ENCODE measurements around the gene RAB3D.

RAB3D gene

DNA sequence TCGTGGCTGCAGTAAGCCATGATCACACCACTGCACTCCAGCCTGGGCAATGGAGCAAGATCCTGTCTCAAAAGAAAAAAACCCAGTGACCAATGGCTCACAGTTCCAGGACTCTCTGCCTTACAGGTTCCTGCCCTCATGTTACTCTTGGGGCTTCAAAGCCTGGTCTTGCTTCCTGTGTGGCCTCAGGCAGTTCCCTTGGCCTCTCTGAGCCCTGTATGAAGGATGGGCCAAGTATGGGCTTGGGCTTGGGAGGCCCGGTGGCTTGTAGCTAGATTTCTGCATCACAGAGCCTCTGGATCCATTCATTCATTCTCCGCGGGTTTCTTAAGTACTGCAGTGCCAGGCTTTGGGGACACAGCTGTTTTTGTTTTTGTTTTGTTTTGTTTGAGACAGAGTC, 44.3 kb downstream of the RAB3D start:
- DNase-seq: no peak

DNA sequence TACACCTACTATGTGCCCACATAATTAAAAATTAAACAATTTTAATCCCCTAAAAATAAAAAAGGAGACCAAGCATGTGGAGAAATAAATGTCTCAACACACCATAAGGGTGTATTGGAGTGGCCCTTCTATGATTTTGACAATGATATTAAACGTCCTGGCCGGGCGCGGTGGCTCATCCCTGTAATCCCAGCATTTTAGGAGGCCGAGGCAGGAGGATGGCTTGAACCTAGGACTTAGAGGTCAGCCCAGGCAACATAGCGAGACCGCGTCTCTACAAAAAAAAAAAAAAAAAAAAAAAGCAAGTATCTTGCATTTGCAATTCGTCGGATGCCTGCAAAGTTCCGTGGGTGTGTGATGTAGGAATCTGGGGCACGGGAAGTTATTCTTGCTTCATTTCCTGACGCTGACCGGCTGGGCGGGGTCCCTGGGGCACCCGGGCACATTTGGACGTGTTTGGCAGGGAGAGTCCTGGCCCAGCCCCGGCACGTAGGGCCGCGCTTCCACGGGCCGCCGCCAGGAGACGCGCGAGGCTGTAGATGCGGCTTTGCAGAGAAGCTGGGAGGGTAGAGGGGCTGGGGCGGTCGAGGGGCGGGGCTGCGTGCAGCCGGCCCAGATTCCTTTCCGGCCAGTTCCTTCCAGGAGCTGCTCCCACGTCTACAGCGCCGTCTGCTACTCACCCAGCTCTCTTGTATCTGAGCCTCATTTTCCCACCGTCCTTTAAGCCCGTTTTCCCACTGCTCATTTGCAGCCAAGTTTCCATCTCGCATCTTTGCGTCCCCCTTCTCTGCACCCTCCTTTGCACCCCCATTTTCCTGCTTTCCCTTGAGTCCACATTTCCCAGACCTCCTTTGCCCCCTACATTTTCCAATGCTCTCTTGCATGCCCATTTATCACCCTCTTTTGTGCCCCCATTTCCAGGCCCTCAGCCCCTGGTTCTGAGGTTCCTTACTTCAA, 45.7 kb downstream of the RAB3D start:
- peak; percentile 80 for DNase-seq

DNA sequence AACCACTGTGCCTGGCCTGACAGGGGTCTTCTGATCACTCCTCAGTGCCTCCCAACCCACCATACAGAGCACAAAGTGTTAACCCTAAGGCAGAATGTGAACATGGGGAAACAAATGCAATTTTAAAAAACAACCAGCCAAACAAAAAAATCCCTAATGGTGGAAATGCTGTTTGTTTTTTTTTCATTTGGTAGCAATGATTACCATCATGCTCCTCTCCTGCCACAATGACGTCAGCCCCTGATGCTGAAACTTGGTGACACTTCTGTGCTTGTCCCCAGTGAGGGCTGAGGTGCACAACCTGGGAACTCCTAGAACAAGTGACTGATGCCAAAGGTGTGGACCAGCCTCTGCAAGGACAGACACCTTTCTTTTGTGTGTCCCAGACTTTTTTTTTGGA, 47.5 kb downstream of the RAB3D start:
- no peak for DNase-seq

DNA sequence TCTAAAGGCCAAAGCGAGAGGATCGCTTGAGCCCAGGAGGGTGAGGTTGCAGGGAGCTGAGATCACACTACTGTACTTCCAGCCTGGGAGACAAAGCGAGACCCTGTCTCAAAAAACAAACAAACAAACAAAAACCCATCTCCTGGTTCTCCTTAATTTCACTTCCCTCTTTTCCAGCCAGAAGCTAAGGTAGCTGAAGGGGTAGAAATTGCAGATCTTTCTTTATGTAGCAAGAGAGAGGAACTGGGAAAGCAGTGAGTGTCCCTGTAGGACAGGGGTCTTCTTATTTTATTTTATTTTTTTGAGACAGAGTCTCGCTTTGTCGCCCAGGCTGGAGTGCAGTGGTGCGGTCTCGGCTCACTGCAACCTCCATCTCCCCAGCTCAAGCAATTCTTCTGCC, 48.0 kb downstream of the RAB3D start:
- DNase-seq: no peak

DNA sequence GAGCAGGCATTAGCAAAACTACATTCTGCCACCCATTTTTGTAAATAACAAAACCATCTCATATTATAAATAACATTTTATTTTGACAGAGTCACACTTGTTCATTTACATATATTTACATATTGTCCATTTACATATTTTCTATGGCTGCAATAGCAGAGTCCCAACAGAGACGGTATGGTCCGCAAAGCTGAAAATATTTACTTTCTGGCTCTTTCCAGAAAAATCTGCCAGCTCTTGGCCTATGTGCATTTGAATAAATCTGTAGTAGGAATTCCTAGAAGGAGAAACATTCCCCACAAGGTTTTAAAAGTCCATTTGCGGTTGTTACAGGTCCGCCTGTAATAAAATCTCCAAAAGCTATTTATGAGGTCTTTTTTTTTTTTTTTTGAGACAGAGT, 49.2 kb downstream of the RAB3D start:
- DNase-seq: no peak

DNA sequence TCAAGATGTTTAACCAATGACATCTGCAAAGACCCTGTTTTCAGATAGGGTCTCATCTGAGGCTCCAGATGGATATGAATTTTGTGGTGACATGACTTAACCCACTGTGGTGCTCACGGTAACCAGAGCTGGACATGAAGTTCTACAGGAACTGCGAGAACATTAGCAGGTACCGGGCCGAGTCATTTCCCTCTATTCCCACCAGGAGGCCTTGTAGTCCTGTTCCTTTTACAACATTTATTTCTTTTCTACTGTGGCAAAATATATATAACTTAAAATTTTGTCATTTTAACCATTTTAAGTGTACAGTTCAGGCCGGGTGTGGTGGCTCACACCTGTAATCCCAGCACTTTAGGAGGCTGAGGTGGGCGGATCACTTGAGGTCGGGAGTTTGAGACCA, 51.1 kb downstream of the RAB3D start:
- DNase-seq: no peak

DNA sequence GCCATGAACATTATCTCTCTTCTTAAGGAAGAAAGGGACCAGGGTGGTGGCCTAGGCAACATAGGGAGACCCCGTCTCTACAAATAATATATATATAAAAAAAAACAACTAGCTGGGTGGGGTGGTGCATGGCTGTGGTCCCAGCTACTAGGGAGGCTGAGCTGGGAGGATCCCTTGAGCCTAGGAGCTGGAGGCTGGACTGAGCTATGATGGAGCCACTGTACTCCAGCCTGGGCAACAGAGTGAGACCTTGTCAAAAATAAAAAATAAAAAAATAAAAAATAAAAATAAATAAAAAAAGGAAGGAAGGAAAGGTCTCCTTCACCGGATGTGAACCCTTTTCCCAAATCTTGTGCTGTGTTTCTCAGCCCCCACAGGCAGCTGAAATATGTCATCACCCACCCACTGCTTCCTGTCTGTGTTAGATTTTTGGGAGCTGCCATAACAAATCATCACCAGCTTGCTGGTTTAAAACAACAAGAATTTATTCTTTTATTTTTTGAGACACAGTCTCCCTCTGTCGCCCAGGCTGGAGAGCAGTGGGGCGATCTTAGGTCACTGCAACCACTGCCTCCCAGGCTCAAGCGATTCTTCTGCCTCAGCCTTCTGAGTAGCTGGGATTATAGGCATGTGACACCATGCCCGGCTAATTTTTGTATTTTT, 53.0 kb downstream of the RAB3D start:
- DNase-seq: no peak

DNA sequence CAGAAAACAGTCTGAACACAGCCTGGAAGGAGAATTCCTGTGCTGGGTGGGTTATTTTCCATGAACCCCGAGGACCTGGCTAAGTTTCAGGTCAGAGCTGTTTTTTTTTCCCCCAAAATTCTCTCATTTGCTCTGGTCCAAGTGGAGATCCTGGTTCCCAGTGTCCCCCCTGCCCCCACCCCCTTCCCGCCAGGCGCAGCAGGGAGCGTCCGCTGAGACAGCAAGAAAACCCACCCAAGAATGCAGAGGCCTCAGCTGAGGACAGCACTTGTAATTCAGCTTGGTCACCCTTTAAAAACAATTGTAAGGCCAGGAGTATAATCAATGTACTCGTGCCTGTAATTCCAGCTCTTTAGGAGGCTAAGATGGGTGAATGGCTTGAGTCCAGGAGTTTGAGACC, 54.9 kb downstream of the RAB3D start:
- no peak for DNase-seq

DNA sequence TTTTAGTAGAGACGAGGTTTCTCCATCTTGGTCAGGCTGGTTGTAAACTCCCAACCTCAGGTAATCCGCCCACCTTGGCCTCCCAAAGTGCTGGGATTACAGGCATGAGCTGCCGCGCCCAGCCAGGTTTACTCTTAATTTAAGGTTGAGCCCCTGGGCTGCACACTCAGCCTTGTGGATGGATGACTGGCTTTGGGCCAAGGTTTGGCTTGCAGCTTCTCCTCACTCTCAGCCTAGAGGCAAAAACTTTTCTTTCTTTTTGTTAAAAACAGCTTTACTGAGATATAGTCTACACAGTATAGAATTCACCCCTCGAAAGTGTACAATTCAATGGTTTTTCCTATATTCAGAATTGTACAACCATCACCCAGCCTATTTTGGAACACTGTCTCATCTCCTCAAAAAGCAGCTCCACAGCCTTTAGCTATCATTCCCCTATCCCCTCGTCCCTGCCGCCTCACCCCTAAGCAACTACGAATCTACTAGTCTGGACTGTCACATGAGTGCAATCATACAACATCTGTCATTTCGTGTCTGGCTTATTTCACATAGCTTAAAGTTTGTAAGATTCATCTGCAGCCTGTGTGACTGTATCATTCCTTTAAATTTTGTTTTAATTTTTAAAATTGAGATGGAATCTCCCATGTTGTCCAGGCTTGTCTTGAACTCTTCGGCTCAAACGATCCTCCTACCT, 58.0 kb downstream of the RAB3D start:
- no peak for DNase-seq

DNA sequence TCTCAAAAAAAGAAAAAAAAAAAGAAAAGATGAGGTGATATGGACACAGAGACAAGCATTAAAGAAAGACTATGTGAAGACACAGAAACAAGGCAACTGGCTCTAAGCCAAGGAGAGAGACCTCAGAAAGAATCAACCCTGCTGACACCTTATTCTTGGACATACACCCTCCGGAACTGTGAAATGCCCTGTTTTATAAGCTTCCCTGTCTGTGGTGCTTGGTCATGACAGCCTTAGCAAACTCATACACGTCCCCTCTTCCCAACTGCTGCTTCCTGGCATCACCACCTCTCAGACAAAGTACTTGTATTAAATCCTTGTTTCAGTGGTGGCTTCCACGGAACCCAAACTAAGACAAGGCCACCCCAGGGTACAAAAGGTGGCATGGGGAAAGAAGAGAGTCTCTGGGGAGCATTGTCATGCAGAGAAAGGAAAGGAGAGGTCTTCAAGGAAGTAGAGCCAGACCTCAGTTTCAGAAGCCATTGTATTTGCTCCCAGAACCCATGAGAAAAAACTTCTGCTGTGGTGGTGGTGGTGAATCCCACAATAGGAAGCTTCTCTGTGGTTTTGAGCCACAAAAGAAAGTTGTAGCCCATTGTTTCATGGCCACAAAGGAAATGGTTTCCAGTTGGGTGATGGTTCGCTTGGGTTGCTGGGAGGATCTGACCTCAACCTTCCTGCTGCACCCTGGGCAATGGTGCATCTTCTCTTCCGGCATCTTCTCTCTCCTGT, 59.8 kb downstream of the RAB3D start:
- DNase-seq: no peak

DNA sequence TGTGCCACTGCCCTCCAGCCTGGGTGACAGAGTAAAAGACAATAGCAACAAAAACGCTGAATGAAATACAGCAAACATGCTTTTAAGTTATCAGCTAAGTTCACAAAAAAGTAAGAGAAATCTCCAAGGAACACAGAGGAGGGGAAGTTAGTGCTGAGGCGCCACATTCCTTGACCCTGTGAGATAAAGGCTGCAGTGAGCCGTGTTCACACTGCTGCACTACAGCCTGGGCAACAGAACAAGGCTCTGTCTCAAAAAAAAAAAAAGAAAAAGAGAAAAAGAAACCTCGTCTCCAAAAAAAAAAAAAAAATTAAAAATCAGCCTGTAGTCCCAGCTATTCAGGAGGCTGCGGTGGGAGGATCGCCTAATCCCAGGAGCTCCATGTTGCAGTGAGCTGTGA, 60.8 kb downstream of the RAB3D start:
- DNase-seq: no peak

DNA sequence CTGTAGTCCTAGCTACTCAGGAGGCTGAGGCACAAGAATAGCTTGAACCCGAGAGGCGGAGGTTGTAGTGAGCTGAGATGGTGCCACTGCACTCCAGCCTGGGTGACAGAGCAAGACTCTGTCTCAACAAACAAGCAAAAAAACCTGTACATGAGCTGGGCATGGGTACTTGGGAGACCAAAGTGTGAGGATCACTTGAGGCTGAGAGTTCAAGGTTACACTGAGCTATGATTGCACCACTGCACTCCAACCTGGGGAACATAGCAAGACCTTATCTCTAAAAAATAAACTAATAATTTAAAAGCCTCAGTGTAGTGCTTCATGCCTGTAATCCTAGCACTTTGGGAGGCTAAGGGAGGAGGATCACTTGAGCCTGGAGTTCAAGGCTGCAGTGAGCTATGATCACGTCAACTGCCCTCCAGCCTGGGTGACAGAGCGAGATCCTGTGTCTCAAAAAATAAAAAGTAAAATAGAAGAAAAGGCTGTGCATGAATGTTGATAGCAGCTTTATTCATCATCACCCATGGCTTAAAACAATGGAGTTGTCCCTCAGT, 64.8 kb downstream of the RAB3D start:
- no peak for DNase-seq

DNA sequence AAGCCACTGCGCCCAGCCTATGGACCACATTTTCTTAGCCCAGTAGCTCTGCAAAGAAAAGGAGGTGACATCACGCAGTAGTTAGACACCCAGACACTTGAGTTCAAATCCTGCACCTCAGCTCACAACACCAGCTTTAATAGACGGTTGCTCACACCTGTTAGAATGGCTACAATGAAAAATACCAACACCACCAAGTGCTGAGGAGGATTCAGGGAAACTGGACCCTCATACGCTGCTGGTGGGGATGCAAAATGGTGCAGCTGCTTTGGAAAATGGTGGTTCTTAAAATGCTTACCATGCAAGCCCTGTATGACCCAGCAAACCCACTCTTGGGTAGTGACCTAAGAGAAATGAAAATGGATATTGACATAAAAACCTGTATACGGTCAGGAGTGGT, 65.5 kb downstream of the RAB3D start:
- no peak for DNase-seq

DNA sequence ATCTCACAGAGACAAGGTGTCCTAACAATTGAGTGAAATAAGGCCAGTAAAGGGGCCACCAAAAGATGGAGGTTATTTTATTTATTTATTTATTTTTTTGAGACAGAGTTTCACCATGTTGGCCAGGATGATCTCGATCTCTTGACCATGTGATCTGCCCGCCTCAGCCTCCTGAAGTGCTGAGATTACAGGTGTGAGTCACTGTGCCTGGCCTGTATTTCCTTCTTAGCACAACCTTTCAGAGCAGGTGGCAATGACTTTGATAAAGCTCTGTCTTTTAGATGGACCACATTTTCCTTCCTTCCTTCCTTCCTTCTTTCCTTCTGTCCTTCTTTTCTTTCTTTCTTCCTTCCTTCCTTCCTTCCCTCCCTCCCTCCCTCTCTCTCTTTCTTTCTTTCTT, 66.2 kb downstream of the RAB3D start:
- DNase-seq: no peak
